Mesenchymal stem cell (in vitro differentiated cells and primary cell): ENCODE results near the gene TMEM72.

Source experiments
- DNase-seq: peaks from one replicate; pipeline ENCODE4 v3.0.0-alpha.2; 2013
- H2AFZ ChIP-seq: one replicate; pipeline ENCODE4 v1.6.1; 2013; ENCODE audit warnings: low read depth, mild to moderate bottlenecking, control low read depth, inconsistent platforms, low read length, moderate library complexity
- H2AK5ac ChIP-seq: 2 replicates; pipeline ENCODE4 v1.6.1; 2013; ENCODE audit warnings: low read length, moderate library complexity, mild to moderate bottlenecking, inconsistent platforms; ENCODE audit not compliant: severe bottlenecking
- H2BK120ac ChIP-seq: one replicate; pipeline ENCODE4 v1.6.1; 2013; ENCODE audit warnings: low read depth, mild to moderate bottlenecking, inconsistent platforms, low read length, moderate library complexity
- H2BK12ac ChIP-seq, 2 experiments: one replicate each; pipeline ENCODE4 v1.6.1; 2013; ENCODE audit warnings: inconsistent platforms in 2 of 2, low read length in 2 of 2, mild to moderate bottlenecking in 2 of 2, moderate library complexity in 2 of 2, control low read depth in 1 of 2
- H2BK15ac ChIP-seq: one replicate; pipeline ENCODE4 v1.6.1; 2013; ENCODE audit warnings: mild to moderate bottlenecking, low read depth, inconsistent platforms; ENCODE audit not compliant: poor library complexity, severe bottlenecking
- H2BK5ac ChIP-seq: 2 replicates; pipeline ENCODE4 v1.6.1; 2013; ENCODE audit warnings: low read depth, mild to moderate bottlenecking, low read length, control low read depth, inconsistent platforms; ENCODE audit not compliant: poor library complexity, severe bottlenecking
- H3K14ac ChIP-seq, 2 experiments: one replicate each; pipeline ENCODE4 v1.6.1; 2013; ENCODE audit warnings: inconsistent platforms in 2 of 2, low read length in 2 of 2, control low read depth in 1 of 2, mild to moderate bottlenecking in 1 of 2, moderate library complexity in 1 of 2
- H3K18ac ChIP-seq, 2 experiments: one replicate each; pipeline ENCODE4 v1.6.1; 2013; ENCODE audit warnings: inconsistent platforms in 2 of 2, low read length in 2 of 2, control low read depth in 1 of 2, low read depth in 1 of 2, mild to moderate bottlenecking in 1 of 2
- H3K23ac ChIP-seq, 2 experiments: one replicate each; pipeline ENCODE4 v1.6.1; 2013; ENCODE audit warnings: inconsistent platforms in 2 of 2, low read length in 2 of 2, mild to moderate bottlenecking in 2 of 2, moderate library complexity in 2 of 2, control low read depth in 1 of 2
- H3K27ac ChIP-seq: 2 replicates; pipeline ENCODE4 v1.5.1; 2013; ENCODE audit warnings: mild to moderate bottlenecking, moderate library complexity, low read length, control low read depth, inconsistent platforms; ENCODE audit not compliant: poor library complexity, severe bottlenecking
- H3K27me3 ChIP-seq, 2 experiments: 2 replicates each; pipeline versions ENCODE4 v1.6.1 to v1.7.0; 2013; ENCODE audit warnings: low read length in 2 of 2, mild to moderate bottlenecking in 2 of 2, moderate library complexity in 2 of 2, control low read depth in 1 of 2, inconsistent platforms in 1 of 2; ENCODE audit not compliant: control insufficient read depth in 1 of 2, insufficient read depth in 1 of 2
- H3K36me3 ChIP-seq, 2 experiments: 2 replicates each; pipeline versions ENCODE4 v1.6.1 to v1.7.0; 2013; ENCODE audit warnings: low read length in 2 of 2, control low read depth in 1 of 2, inconsistent platforms in 1 of 2, low read depth in 1 of 2, mild to moderate bottlenecking in 1 of 2; ENCODE audit not compliant: insufficient read depth in 2 of 2, control insufficient read depth in 1 of 2
- H3K4ac ChIP-seq, 2 experiments: one replicate each; pipeline ENCODE4 v1.6.1; 2013; ENCODE audit warnings: inconsistent platforms in 2 of 2, low read length in 2 of 2, mild to moderate bottlenecking in 2 of 2, moderate library complexity in 2 of 2, control low read depth in 1 of 2, low read depth in 1 of 2
- H3K4me1 ChIP-seq: 2 replicates; pipeline ENCODE4 v1.6.1; 2013; ENCODE audit warnings: low read depth, low read length, control low read depth; ENCODE audit not compliant: control insufficient read depth, insufficient read depth
- H3K4me2 ChIP-seq: 2 replicates; pipeline ENCODE4 v1.6.1; 2013; ENCODE audit warnings: low read length, mild to moderate bottlenecking, inconsistent platforms; ENCODE audit not compliant: poor library complexity, severe bottlenecking
- H3K4me3 ChIP-seq, 2 experiments: 2 replicates each; pipeline versions ENCODE4 v1.5.1 to v1.7.0; 2013; ENCODE audit warnings: low read length in 2 of 2, mild to moderate bottlenecking in 2 of 2, control low read depth in 1 of 2, low read depth in 1 of 2; ENCODE audit not compliant: insufficient read depth in 1 of 2
- H3K79me1 ChIP-seq: replicated peaks from 2 replicates; pipeline ENCODE4 v1.6.1; 2013; ENCODE audit warnings: mild to moderate bottlenecking, control low read depth, low read length, inconsistent platforms; ENCODE audit not compliant: poor library complexity, severe bottlenecking
- H3K9ac ChIP-seq: 2 replicates; pipeline ENCODE4 v1.7.0; 2013; ENCODE audit warnings: mild to moderate bottlenecking, low read length, moderate library complexity
- H3K9me3 ChIP-seq: 2 replicates; pipeline ENCODE4 v1.7.0; 2013; ENCODE audit warnings: mild to moderate bottlenecking, low read length; ENCODE audit not compliant: control insufficient read depth
- H4K8ac ChIP-seq: one replicate; pipeline ENCODE4 v1.6.1; 2013; ENCODE audit warnings: inconsistent platforms, mild to moderate bottlenecking, low read length, moderate library complexity
- H4K91ac ChIP-seq: one replicate; pipeline ENCODE4 v1.6.1; 2013; ENCODE audit warnings: mild to moderate bottlenecking, low read length, inconsistent platforms
- WGBS: methylation state at CpG from one replicate; pipeline ENCODE4 v1.1.7; 2013; ENCODE audit warnings: mixed read lengths; 5-methylcytosine and 5-hydroxymethylcytosine counted together

Gene TMEM72

DNA sequence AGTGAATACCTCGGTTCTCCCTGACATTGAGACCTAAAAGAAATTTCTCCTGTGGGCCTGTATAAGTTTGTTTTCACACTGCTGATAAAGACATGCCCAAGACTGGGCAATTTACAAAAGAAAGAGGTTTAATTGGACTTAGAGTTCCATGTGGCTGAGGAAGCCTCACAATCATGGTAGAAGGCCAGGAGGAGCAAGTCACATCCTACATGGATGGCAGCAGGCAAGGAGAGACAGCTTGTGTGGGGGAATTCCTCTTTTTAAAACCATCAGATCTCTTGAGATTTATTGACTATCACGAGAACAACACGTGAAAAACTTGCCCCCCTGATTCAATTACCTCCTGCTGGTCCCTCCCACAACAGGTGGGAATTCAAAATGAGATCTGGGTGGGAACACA lies 6.7 kb downstream of the TMEM72 start:
- H3K4me2 ChIP-seq: no peak overlapping the region
- peaks cover 56 to 64% of the 10 kb centered on the region in 2 experiments for H3K27me3 ChIP-seq
- H2BK120ac ChIP-seq: no peak overlapping the region
- H3K4ac ChIP-seq: no peak overlapping the region
- H3K23ac ChIP-seq: no peak overlapping the region
- H3K9me3 ChIP-seq: peaks cover 6% of the 10 kb centered on the region
- H3K79me1 ChIP-seq: no peaks in the 10 kb centered on the region
- H2BK15ac ChIP-seq: no peak overlapping the region
- DNase-seq: no peak
- no peak overlapping the region for H2AK5ac ChIP-seq
- H3K18ac ChIP-seq: no peak overlapping the region
- H3K9ac ChIP-seq: no peak overlapping the region
- no peak overlapping the region for H2BK5ac ChIP-seq
- H3K27ac ChIP-seq: no peak overlapping the region
- no peaks in the 10 kb centered on the region for H3K4me1 ChIP-seq
- no peak overlapping the region for H4K91ac ChIP-seq
- H3K4me3 ChIP-seq: no peak overlapping the region
- WGBS: 82% methylated on average over 3 of the region's 3 CpGs
- no peaks in the 10 kb centered on the region for H3K36me3 ChIP-seq
- no peak overlapping the region for H2BK12ac ChIP-seq
- H2AFZ ChIP-seq: no peak overlapping the region
- H3K14ac ChIP-seq: no peak overlapping the region
- no peak overlapping the region for H4K8ac ChIP-seq

- WGBS: 79% methylated on average over 3 of the region's 3 CpGs
- H3K9me3 ChIP-seq: peaks cover 6% of the 10 kb centered on the region
- DNase-seq: no peak
Observed at GRCh38 chr10:44920252-44920651, 9.1 kb downstream of the TMEM72 start.

DNA sequence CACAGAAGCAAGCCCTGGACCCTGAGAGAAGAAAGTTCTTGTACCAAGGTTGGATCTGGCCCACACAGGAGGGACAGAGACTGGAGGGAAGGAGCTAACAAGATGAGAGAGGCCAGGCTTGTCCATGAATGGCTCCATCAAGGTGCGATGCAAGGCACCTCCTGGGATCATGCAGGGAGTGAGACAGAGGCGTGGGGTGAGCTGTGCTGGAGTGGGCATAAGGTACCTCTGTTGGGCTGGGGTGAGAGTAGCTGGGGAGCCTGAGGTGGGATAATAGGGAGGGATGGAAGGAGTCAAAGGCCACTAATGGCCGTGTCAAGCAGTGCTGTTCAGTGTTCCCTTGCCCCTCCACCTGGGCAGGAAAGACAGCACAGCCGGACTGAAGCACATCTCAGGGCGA lies 9.9 kb downstream of the TMEM72 start:
- Histone ChIP-seq H3K23ac (no peak overlapping the region), H2BK15ac (no peak overlapping the region), H3K18ac (peak overlapping the region in 1 of 2 experiments; percentile 35), H3K36me3 (no peaks in the 10 kb centered on the region), H3K14ac (no peak overlapping the region), H3K9ac (no peak overlapping the region), H3K9me3 (peaks cover 6% of the 10 kb centered on the region), H3K4ac (no peak overlapping the region), H3K4me2 (no peak overlapping the region), H3K4me1 (no peaks in the 10 kb centered on the region), H2BK12ac (no peak overlapping the region), H4K91ac (no peak overlapping the region), H3K27ac (no peak overlapping the region), H2BK5ac (no peak overlapping the region), H3K4me3 (no peak overlapping the region), H2BK120ac (no peak overlapping the region), H2AK5ac (no peak overlapping the region), H3K79me1 (no peaks in the 10 kb centered on the region), H3K27me3 (peaks cover 50 to 60% of the 10 kb centered on the region in 2 experiments), H4K8ac (no peak overlapping the region), H2AFZ (no peak overlapping the region)
- 93% methylated on average over 5 of the region's 5 CpGs for WGBS
- no peak for DNase-seq

More at GRCh38 chr10:44920252-44920651, 9.1 kb downstream of the TMEM72 start:
- Histone ChIP-seq H2BK120ac (no peak overlapping the region), H4K91ac (no peak overlapping the region), H3K4me3 (peak overlapping the region in 1 of 2 experiments; percentile 27), H3K14ac (no peak overlapping the region), H3K23ac (no peak overlapping the region), H2BK5ac (no peak overlapping the region), H2AFZ (no peak overlapping the region), H2AK5ac (no peak overlapping the region), H3K9ac (no peak overlapping the region), H3K27ac (no peak overlapping the region), H2BK12ac (no peak overlapping the region), H3K27me3 (peaks cover 58 to 63% of the 10 kb centered on the region in 2 experiments), H3K4me1 (no peaks in the 10 kb centered on the region), H3K79me1 (no peaks in the 10 kb centered on the region), H3K18ac (no peak overlapping the region), H3K36me3 (no peaks in the 10 kb centered on the region), H3K4me2 (no peak overlapping the region), H4K8ac (no peak overlapping the region), H3K4ac (no peak overlapping the region), H2BK15ac (no peak overlapping the region)

DNA sequence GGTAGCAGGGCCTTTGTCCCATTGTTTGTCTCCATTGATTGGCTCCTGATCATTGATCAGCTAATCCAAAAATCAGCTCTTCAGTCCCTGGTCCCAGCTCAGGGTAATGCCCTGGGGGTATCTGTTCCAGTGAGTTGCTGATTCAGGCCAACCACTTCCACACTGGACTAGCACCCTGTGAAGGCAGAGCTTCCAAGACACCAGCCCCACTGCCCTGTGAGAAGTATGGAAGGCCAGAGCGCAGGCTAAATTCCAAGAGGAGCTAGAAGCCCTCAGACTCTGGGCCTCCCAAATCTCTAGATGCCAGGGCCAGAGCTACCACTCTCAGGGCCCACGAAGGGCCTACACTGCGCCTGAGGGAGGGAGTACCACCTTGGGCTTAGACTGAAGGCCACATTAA lies 10.4 kb downstream of the TMEM72 start:
- Histone ChIP-seq H3K4ac (no peak overlapping the region), H3K27ac (no peak overlapping the region), H4K91ac (no peak overlapping the region), H2BK12ac (no peak overlapping the region), H3K27me3 (peaks cover 48 to 55% of the 10 kb centered on the region in 2 experiments), H3K4me1 (no peaks in the 10 kb centered on the region), H4K8ac (no peak overlapping the region), H3K36me3 (no peaks in the 10 kb centered on the region), H3K79me1 (no peaks in the 10 kb centered on the region), H2BK5ac (no peak overlapping the region), H2BK120ac (no peak overlapping the region), H3K4me2 (no peak overlapping the region), H3K4me3 (no peak overlapping the region), H3K18ac (no peak overlapping the region), H2AFZ (no peak overlapping the region), H3K9me3 (peaks cover 6% of the 10 kb centered on the region), H3K23ac (no peak overlapping the region), H2BK15ac (no peak overlapping the region), H3K14ac (no peak overlapping the region), H2AK5ac (no peak overlapping the region), H3K9ac (no peak overlapping the region)
- DNase-seq: no peak
- 96% methylated on average over 3 of the region's 3 CpGs for WGBS
